GM19193 (cell line): ENCODE results near the gene MYDGF.

Source experiments
- POLR2A ChIP-seq: IDR thresholded peaks from 4 replicates; pipeline ENCODE4 v1.6.1; 2011; ENCODE audit not compliant: insufficient read depth, insufficient read length; ENCODE audit errors: extremely low read depth

Gene MYDGF

GRCh38 chr19:4622695-4623421, 47.3 kb downstream of the MYDGF start:
- no peak for TF ChIP-seq POLR2A

GRCh38 chr19:4620675-4621074, 49.5 kb downstream of the MYDGF start:
- no peak for TF ChIP-seq POLR2A

GRCh38 chr19:4619668-4620294, 50.4 kb downstream of the MYDGF start:
- TF ChIP-seq POLR2A, result no peak

- no peak for TF ChIP-seq POLR2A
Observed at GRCh38 chr19:4618019-4618418, 52.1 kb downstream of the MYDGF start.

- TF ChIP-seq POLR2A, result no peak
Observed at GRCh38 chr19:4613254-4613751, 56.8 kb downstream of the MYDGF start.

- no peak for TF ChIP-seq POLR2A
Observed at GRCh38 chr19:4609878-4610511, 60.1 kb downstream of the MYDGF start.
